HG03520 (cell line): ENCODE measurements around the gene VAV3.
"Not testable (repeated sequence)": the region's sequence is repeated elsewhere in the genome, so short reads cannot be mapped to it uniquely, and the experiment has no call there.

Source experiments
- ATAC-seq: cut with Tn5 transposase; IDR thresholded peaks from one replicate; pipeline ENCODE4 v1.9.1; 2021; ENCODE audit warnings: mild to moderate bottlenecking, moderate library complexity; ENCODE audit not compliant: unreplicated experiment

Gene VAV3

DNA sequence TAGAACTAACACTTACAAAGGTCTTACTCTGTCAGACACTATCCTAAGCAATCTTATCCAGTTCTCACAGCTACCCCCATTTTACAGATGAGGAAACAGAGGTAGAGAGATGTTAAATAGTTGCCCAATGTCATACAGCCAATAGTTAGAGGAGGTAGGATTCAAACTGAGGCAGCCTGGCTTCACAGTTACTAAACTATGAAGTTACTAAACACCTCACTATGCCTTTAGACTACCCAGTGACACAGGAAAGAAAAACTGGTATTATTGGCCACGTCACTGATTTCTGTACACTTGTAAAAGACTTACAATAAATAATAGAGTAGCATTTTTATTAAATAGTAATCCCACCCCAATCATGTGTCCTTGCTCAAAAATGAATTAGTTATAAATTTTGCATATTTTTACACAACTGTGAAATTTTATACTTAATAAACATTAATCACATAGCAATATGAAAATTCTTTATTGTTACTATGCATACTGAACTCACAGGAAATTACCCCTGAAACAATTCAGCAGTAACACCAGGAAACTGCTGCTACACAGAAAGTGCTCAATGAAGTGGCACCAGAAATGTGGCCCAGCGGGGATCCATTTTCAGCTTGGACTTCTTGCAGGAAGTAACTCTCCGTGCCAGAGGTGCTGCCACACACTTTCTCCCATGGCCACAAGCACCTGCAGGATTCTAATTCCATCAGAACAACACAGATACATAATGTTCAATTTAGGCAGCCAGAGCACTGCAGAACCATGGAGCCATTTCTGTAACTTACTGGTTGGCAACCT, 69.4 kb downstream of the VAV3 start:
- ATAC-seq = no peak

DNA sequence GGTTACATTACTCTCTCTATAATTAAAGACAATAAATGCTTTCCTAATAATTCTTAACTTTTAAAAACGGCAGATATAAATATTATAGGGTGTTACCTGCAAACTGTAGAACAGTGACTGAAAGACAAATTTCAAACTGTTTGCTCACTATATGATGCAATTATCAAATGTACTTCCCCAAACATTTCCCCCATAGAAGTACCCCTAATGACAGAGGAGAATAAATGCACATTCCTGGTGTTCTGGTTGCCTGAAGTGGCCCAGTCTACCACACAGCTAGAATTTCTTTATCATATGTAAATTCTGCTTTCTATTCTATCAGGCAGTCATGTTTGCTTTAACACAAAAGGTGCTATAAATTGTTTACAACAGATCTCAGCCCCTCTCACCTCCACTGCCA, 70.4 kb downstream of the VAV3 start:
- no peak for ATAC-seq

DNA sequence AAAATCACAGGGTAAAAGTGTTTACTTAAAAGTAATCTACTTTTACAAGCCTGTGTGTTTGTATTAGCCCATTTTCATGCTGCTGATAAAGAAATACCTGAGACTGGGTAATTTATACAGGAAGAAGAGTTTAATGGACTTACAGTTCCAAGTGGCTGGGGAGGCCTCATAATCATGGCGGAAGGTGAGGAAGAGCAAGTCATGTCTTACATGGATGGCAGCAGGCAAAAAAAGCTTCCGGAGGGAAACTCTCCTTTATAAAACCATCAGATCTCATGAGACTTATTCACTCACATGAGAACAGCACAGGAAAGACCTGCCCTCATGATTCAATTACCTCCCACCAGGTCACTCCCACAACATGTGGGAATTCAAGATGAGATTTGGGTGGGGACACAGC, 71.6 kb downstream of the VAV3 start:
- ATAC-seq = not testable (repeated sequence)

DNA sequence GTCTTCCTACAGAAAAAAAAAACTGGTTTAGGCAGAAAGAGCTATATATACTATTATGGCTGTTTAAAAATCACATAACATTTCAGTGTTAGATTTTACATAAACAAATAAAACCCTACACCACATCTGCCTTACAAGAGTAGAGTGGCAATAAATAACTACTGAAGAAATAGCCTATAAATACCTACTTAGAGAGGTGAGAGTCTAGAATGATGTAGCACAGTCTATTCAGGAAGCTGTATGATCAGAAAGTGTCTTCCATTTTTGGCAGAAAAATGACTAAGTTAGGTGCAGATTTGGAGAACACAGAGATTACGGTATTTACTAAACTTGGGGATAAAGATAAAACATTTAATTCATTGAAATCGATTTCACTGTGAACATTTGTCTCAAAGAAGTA, 75.5 kb downstream of the VAV3 start:
- ATAC-seq = no peak

DNA sequence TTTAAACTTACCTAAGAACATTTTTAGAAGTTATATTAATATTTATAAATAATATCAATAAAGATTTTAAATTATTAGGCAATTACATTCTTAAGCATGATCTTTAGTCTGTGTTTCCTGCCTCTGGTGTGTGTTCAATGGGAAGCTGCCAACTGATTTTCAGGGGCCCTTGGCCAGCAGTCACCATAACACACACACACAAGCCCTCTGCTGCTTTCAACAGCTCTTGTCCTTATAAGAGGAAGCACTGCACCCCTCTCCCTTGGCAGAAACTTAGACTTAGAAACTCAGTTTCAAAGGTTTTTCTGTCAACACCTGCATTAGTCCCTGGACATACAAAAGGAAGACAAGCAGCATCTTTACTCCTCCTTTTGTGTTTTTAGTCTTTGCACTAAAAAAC, 81.4 kb downstream of the VAV3 start:
- ATAC-seq = no peak

DNA sequence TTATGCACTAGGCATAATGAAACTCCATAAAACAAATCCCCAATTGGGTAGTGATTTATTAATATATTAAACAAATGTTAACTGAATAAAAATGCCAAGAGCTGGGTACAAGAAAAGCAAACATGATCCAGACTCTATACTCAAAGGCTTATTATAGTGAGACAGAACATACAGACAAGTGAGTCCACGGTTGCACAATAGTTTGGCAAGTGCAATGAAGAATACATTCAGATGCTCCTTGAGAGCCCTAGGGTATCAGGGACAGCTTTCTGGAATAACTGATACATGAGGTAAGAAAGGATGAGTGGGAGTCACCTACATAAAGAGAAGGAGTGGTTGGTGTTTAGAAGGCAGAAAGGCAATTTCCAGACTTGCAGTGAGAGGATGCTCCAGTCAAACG, 85.1 kb downstream of the VAV3 start:
- no peak for ATAC-seq

DNA sequence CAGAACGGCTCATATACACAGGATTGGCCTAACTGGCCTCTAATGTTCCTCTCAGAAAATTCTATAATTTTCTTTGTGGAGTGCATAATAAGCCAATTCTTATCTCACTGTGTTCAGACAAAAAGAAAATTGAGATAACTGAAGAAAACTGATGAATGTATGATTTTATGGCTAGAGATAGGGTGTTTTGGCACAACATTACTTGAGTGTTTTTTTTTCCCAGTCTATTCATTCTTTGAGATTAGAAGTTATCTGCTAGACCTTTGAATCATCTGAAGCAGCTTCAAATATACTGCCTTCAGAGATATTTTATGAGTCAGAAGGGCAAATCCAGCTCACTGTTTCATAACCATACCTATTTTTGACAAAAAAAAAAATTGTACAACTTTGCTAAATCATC, 85.6 kb downstream of the VAV3 start:
- no peak for ATAC-seq

DNA sequence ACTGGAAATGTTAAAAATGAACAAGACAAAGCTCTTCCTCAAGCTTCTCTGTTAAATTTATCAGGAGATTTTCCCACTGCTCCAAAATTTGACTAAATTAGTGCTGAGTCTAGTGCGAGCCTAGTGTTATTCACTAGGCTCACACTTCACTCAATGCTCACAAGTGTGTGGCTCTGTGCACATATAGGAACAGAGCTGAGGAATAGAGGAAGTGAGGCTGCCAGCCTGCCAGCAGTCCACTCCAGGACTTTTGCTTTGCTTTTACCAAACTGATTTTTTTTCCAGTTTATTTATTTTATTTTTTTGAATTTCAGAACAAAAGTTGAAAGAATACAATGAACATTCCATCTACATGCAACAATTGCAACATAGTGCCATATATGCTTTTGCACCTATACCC, 87.2 kb downstream of the VAV3 start:
- no peak for ATAC-seq

DNA sequence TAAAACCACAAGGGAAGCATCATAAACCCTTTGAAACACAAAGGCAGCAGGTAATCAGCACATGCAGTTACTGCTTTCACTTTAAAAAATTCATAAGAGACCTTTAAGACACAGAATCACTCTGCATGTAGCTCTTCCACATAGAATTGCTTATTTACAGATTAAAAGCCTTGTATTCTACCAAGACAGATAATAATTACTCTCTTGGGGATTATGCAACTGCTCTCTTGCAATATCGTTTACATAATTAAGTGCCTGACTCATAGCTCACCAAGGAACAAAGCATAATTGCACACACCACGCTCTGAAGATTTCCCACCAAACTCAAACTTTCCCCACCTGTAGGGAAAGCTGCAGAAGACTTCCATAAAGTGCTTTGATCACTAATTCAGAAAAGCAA, 87.9 kb downstream of the VAV3 start:
- no peak for ATAC-seq

DNA sequence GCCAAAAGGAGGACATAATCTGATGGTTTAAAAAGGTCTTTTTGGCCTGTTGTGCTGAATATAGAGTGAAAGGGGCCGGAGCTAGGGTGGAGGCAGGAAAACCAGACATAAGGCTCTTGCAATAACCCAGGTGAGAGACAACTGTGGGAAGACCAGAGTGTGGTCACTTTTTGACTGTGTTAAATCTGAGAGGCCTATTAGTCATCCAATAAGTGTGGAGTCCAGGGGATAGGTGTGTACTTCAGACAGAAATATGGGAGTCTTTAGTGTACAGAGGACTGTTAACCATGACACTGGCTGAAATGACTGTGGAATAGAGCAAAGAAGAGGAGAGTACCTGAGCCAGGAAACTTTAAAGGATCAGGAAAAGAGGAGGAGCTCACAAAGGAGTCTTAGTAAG, 89.3 kb downstream of the VAV3 start:
- no peak for ATAC-seq

DNA sequence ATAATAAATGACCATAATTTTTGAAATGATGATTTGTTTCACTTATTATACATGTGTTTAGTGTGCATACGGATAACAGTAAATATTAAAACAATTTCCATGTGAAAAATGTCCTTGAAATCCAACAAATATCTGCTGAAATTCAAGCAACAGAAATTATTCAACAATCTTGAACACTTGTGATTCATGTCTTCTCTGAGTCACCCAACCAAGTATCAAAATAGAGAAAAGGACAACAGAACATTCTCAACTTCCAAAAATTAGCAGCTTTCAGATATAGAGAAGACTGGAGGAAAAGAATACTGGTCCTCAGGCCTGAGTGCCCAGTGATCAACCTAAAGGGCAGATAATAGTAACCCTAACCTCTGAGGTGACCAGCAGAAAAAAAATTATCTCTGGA, 90.8 kb downstream of the VAV3 start:
- no peak for ATAC-seq

DNA sequence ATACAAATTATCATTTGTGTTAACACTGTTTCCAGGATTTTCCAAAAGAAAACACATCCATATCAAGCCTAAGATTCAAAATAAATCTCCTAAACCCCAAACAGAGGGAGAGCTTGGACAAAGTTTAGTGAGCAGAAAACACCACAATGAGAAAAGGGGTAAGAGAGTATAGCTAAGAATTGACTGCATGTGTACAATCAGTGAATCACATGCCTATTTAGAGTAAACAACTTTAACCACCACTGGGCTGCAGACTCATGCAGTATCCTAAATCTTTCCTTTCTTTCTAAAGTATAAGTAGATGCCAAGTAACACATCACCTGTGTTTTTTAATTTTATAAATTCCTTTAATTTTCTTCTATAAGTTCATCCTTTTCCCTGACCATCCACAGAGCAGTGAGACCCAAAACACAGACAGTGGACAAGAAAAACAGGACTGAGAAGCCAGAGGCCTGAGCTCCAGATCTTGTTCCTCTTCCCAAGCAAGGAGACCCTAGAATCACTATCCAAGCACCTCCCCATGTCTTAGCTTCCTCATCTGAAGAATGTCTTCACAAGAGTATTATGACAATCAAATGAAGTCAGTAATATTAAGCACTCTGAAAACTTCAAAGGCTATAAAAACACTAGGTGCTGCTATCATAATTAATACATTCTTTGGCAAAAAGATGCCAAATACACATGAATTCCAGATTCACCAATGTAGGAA, 93.1 kb downstream of the VAV3 start:
- no peak for ATAC-seq

DNA sequence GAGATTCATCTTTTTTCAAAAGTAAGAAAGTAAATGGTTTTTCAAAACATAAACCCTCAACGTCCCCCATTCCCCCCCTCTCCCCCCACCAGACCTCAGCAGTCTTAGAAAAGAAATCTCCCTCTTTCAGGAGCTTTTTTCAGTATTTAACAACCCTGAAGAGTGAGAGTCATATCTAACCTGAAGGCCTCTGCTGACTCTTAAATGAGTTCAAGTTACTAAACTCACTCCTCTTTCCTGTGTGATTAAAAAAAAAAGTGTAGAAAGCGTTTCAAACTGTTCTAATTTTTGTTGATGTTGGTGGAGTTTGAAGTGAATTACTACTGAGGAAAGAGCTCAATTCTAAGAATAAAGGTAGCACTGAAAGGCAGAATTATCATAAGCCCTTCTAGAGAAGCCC, 93.7 kb downstream of the VAV3 start:
- ATAC-seq = no peak

DNA sequence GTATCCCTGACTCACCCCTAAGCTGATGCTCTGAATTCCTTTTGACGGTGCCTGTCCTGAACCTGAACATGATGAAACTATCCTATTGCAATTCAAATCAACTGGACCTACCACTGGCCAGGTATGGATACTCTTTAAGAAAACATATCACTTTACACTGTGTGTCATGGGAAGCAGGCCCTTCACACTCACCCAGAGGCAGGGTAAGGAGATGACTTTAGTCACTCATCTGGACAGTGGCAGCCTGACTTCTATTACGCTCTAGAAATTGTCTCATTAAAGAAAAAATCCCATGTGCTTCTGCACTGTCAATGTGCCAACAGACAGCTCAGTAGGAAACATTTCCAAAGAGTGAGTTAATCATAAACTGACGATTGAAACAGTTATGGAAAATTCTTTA, 94.3 kb downstream of the VAV3 start:
- no peak for ATAC-seq

DNA sequence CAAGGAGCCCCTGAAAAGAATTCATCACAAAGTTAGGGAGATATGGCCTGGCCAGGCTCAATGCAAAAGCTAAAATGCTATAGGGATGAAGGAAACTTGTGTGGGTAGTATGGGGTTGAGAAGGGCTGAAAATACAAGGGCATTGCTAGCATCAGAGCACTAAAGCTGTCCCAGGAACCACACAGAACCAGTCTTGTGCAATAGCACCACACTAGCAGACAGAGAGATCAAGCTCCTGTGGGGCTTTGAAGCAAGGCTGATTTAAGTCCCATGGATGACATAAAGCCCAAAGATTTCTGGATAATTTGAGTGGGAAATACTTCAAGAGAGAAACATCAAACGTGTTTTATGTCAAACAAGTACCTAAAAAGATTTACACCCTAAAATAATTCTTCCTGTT, 97.1 kb downstream of the VAV3 start:
- ATAC-seq = no peak

DNA sequence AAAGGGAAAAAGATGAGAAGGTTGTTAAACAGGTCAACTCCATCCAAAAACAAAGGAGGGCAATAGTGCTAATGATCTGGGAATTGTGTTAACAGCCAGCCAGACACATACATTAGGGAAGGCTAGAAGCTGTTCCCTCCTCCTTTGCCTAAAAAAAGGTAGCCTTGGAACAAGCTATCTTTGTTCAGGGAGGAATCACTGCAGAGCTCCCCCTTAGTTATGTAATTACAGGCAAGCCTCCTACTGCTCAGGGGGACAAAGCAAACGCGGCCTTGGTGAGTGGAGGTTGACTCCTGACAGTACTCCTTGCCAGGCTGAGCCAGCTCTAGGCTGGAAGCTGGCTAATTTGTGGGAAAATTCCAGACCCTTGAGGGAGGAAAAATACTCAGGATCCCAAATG, 97.6 kb downstream of the VAV3 start:
- ATAC-seq = no peak

DNA sequence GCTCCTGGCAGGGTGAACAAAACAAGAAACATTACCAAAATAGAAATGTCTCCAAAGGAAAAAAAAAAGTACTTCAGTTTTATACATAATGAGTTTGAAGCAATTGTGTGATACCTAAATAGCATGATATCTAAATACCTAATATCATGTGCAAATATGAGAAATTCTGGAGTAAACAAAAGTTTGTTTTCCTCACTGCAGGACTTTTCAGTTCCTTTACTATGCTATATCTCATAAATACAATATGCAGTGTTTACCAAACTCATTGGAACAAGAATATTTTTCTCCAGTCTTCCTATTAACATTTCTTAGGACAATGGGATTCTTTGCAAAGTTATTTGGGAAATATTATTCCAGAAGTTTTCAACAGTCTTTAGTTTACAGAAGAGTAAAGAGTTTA, 98.1 kb downstream of the VAV3 start:
- no peak for ATAC-seq

DNA sequence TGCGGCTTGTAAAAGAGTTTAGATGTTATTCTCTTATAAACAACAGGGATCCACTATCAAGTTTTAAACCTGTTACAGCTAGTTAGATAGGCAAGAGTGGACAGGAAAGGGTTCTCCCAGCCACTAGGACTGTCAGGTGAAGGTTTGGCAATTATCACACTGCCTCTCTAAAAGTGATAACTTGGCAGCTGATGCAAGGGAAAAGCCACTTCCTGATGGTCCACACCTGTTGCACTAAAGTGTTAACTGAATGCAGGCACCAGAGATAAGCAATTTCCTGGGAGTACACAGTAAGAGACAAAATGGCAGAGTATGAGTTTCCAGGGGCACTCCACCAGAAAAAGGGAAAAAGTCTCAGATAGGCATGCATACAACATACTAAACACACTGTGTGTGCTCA, 99.4 kb downstream of the VAV3 start:
- no peak for ATAC-seq

DNA sequence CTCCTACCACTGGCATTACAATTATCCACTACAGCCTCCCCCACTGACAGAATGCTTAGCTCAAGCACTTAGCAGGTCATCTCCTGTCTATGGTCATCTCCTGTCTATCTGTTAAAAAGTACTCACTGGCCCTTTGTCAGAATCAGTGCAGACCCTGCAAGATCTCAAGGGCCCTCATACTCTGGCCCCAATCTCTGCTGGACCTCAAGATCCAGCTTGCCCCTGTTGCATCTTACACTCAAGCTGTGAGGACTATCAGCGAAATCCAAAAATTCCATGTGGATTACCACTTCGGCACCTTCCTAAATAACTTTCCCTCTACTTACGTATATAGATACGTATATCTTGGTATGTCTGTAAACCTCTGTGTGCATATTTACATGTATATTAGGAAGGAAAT, 101.6 kb downstream of the VAV3 start:
- no peak for ATAC-seq

DNA sequence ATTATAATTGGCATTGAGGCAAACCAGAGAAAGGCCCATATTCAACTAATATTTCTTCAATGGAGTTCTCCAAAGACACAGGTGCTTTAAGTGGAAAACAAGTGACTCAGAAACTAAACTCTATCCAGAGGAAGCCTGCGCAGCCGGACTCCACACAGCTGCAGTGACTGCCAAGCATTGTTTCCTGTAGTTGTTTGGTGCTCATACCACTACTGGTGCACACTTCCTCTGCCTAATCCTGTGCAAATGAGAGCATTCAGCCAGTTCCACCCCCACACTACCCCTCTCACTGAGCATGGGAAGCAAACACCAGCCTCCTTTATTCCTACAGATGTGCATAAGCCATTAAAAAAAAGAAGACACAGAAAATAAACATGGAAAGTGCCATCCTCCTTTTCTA, 102.9 kb downstream of the VAV3 start:
- ATAC-seq = no peak

DNA sequence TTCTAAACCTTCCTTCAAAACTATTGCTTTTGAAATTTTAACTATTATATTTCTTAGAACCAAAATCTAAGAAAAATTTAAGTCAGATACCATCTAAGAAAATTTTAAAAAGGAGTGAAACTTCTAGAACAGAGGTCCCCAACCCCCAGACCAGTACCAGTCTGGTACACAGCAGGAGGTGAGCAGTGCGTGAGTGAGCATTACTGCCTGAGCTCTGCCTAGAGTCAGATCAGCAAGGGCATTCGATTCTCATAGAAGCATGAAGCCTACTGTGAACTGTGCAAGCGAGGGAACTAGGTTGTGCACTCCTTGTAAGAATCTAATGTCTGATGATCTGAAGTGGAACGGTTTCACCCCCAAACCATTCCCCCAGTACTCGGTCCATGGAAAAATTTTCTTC, 106.7 kb downstream of the VAV3 start:
- no peak for ATAC-seq

DNA sequence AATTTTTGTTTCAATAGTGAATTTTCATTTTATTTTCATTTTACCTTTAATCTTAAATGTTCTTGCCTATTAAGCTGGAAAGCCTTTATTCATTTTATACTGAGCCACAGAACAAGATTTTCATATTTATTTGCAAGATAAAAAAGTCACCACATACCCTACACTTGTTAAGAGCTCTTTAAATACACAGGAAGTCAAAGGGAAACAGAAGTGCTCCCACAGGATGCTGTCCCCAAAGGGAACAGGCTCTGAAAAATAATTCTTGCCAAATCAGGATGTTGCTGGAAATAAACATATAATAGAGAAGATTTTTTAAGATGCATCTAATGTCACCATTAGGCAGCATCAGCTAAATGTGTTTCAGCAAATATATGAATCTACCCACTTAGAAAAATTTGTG, 113.6 kb downstream of the VAV3 start:
- no peak for ATAC-seq
